NCI-H2107 treated with DMSO at 0.1 percent for 48 hours (cell line): ENCODE measurements around the gene ARL4D.
"Not testable (repeated sequence)": the region's sequence is repeated elsewhere in the genome, so short reads cannot be mapped to it uniquely, and the experiment has no call there.

Experiments used
- DNase-seq: peaks from one replicate; lab custom pipeline; 2025; ENCODE audit not compliant: unreplicated experiment; lab: John Stamatoyannopoulos, UW

Gene ARL4D

DNA sequence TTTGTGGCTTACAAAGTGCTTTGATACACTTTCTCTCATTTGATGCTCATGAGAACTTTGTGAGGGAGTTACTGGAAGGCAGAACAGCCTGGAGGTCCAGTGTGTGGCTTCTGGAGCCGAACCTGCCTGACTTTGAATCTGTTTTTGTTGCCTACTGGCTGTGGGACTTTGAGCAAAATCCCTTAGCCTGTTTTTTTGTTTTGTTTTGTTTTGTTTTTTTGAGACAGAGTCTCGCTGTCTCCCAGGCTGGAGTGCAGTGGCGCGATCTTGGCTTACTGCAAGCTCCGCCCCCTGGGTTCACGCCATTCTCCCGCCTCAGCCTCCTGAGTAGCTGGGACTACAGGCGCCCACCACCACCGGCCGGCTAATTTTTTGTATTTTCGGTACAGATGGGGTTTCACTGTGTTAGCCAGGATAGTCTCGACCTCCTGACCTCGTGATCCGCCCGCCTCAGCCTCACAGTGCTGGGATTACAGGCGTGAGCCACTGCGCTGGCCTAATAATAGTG, 20.6 kb downstream of the ARL4D start:
- DNase-seq, result not testable (repeated sequence)

DNA sequence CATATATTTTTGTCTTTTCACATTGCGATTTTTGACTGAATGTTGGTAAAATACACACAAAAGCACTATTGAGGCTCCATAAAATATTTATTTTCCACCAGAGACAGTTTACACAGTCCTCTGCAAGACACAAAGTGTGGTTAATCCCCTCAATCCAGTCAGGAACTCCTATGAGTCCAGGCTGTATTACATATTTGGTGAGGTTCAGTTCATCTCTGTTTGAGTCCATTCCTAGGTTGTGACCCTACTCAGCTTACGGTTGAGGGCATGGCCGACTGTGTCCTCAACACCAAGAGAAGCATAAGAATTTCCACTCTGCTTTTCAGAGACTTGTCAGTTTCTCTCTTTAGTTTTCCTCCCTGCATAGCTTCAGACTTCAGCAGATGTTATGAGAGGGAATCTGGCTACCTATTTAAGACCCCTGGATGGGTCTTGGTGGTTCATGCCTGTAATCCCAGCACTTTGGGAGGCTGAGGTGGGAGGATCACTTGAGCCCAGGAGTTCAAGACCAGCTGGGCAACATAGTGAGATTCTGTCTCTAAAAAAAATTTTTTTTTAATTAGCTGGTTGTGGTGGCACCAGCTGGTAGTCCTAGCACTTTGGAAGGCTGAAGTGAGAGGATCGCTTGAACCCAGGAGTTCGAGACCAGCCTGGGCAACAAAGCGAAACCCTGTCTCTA, 25.1 kb downstream of the ARL4D start:
- DNase-seq, result no peak

DNA sequence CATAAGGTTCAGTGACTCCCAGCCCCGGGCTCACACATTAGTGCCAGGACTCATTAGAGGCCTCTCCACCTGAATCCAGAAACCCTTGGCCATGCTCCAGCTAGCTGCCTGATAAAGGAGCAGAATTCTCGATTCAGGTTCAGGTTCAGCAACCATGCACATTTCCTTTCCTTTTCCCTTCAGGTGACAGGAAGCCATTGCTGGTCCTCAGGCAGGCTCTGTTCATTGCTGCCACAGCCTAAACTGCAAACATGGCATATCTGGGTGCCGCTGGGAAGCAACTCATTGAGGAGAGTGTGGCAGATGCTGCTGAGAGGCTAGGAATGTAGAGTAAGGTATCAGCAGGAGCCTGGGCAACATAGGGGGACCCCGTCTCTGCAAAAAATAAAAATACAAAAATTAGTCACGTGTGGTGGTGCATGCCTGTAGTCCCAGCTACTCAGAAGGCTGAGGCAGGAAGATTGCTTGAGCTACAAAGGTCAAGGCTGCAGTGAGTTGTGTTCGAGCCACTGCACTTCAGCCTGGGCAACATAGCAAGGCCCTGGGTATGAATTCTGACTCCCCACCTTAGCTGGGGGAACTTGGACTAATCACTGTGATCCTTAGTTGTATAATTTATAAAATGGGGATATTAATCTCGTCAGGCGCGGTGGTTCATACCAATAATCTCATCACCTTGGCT, 28.7 kb downstream of the ARL4D start:
- no peak for DNase-seq

DNA sequence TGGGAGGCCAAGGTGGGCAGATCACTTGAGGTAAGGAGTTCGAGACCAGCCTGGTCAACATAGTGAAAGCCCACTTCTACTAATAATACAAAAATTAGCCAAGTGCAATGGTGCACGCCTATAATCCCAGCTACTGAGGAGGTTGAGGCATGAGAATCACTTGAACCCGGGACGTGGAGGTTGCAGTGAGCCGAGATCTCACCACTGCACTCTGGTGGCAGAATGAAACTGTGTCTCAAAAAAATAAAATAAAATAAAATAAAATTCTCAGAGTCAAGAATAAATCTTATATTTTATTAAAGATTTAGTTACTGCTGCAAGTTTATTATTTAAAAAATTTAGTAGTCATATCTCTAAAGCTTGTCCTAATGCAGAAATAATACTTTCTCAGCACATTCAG, 29.7 kb downstream of the ARL4D start:
- DNase-seq, result no peak

DNA sequence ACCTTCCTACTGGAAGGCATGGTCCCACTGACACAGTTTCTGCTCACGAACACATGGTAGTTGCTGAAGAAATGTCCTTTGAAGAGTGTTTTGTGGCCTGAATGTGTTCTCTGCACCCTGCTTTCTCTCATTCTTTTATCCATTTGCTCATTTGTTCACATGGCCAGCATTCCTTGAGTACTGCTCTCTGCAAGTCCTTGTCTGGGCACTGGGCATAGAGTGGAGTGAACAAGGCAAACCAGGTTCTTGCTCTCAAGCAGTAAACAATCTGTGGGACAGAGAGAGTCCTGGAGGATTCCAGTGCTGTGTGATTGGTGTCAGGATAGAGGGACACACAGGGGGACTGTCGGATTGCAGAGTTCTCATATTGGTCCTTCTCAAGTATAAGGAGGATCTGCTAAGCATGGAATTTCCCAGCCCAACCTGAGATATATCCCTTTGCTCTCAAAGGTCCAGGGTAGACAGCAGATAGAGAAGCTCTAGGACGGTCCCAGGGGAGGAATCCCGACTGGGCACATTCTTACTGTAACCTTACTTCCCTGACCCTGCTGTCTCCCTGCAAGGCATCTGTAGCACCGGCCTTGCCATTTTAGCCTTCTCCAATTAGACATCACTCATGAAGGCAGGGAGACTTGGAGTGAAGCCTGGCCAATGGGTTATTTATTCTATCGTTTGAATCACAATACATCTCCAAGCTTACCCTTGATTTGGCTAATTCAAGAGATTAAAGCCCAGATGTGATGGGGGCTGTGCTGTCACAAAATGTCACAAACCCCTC, 32.3 kb downstream of the ARL4D start:
- no peak for DNase-seq

DNA sequence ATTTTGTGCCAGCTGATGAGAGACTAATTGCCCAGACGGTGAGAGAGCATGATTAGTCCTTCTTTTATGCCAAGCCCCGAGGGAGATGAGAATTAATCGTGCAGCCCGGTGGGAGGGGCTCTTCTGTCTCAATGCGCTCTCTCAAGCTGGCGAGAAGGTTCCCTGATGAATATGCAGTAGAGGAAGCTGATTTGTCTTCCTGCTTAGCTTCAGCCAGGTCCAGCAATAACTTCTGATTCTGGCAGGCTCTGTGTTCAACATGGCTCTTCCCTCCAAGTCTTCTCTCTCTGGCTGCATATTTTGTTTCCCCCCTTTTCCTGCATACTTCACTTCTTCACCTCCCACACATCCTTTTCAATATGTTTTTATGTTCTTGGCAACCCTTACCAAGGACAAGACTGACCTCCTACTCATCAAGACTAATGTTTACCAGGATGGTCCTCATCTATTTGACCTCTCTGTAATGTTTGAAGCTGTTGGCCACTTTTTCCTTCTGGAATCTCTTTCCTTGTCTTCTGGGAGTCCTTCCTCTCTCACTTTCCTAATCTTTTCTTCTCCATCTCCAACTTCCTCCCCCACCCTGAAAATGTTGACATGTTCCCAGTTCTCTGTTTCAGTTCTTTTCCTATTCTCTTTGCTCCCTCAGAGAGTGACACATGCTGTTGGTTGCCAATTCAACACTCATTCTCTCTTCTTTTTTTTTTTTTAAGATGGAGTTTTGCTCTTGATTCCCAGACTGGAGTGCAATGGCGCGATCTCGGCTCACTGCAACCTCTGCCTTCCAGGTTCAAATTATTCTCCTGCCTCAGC, 33.1 kb downstream of the ARL4D start:
- DNase-seq, result no peak

DNA sequence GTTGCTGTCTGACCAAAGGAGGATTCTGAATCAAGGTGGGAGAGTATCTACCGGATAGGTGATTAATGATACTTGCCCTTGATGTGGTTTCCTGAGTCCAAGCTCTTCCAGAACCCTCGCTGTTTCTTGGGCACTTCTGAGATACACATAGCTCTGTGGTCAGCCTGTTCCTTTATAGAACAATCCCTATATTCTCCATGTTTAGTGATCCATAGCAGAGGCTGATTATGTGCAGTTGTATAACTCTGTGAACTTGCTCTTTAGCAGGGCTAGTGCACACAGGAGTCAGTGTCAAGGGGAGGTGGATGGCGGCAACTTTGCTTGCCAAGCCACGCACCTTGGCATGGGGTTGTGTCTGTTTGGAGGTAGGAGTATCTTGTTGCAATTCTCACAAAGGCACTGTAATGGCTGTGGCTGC, 36.1 kb downstream of the ARL4D start:
- no peak for DNase-seq

DNA sequence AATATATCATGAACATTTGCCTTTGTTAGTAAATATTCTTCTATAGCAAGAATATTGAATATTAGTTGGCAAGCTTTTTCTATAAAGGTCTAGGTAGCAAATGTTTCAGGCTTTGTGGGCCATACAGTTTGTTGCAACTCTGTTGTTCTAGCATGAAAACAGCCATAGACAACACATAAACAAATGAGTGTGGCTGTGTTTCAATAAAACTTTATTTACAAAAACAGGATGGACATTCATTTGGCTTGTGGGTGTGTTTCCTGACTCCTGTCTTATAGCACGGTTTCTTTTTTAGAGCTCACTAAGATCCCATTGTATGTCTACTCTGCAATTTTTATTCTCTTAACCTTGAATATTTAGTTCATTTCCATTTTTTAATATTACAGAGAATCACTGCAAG, 39.0 kb downstream of the ARL4D start:
- DNase-seq, result no peak

DNA sequence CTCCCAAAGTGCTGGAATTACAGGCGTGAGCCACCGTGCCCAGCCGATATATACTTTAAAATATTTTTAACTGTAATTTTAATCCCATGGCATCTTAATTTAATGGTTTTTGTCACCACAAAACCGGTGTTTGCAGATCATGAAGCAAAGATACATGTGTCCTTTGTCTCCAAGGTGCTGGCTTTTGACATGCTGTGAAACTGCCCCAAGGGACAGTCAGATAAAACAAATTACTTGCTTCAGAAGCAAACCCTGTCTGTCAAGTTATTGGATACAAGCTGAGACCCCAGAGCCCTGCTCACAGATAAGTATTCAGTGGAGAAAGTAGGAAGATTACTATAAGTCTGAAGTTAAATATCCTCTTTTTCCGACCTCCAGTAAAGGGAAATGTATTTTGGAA, 39.8 kb downstream of the ARL4D start:
- DNase-seq, result no peak

DNA sequence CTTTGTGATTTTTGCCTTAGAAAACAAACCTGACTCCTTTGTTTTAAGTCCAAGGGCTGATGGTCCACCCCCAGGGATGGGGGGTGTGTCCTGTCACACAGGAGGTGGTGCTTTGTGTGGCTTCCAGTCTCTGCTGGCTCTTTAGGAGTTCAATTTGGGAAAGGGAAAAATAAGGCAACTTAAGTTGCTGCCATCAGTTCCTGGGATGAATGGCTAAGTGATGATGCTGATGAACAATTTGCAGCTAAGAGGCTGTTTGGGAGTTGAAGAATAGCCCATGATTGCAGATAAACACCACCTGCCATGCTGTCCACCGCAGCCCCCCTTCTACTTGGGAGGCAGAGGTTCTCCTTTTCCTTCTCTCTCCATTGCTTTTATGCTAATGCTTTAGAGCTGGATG, 40.2 kb downstream of the ARL4D start:
- DNase-seq, result no peak

DNA sequence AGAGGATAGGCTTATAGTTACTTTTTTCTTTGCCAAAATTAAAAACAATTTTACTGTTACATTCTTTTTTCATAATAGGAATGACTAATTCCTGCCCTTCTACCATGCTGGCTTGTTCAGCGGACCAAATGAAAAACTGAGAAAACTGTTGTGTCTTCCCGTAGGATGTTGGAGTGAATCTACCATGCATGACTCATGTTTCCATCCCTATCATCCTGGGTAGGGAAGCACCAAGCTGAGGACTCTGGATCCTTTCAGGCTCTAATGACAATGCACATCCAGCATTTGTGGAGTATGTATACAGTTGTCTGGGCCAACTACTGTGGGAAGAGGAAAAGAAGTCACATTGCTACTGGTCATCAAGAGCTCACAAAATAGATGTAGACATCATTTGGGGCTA, 43.9 kb downstream of the ARL4D start:
- DNase-seq, result no peak

DNA sequence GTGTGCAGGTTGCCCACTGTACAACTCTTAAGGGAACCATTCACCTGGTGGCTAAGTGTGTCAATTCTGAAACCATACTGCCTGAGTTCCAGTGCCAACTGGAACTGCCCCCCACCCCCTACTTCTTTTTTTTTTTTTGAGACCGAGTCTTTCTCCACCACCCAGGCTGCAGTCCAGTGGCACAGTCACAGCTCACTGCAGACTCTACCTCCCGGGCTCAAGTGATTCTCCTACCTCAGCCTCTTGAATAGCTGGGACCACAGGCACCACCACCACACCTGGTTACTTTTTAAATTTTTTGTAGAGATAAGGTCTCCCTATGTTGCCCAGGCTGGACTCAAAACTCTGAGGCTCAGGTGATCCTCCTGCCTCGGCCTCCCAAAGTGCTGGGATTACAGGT, 44.6 kb downstream of the ARL4D start:
- no peak for DNase-seq

DNA sequence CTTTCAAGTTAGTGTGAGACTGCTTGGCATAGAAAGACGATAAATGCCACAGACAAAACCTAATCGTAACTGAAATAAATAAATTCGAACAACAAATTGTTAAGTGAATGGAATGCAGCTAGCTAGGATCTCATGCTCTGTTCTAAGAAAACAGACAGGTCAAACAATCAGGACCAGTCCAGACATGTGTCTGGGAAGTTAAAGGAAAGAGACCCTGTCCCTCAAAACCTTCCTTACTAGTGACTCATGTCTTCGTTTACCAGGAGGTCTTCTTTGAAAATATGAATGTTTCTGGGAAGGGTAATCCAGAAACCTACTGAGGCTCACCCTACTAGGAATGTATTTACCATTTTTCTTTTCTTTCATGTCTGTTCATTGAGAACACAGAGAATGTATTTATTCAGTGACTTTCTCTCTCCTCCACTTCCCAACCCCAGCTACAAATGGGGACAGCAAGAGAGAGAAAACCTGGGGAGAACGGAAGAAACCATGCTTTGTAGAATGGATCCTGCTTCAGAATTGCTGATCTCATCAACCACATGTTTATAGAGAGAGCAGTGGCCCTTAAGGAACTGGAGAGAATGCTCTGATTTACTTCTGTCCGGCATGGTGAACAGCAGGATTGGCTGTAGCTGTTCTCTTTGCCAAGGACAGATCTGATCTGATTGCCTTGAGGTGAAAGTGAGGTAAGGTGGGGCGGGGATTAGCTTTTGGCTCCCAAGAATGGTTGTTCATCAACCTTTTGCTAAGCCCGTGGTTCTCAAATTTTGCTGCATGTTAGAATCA, 45.6 kb downstream of the ARL4D start:
- no peak for DNase-seq

DNA sequence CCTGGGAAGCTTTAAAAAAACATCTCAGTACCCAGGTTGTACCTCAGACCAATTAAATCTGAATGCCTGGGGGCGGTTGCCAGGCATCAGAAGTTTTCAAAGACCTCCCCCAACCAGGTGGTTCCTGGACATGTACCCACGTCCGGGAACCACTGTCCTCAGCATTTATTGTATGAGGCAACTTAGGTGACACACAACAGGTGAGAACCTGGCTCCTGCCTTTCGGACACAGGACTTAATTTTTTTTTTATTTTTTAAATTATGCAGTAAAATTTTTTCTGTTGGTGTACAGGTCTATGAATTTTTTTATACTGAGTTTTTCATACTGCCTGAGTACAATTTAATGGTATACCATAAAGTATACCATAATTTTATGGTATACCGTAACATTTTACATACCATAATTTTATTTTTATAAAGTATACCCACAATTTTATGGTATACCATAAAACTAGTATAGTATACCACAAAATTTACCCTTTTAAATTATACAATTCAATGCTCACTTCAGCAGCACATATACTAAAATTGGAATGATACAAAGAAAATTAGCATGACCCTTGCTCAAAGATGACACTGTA, 46.3 kb downstream of the ARL4D start:
- DNase-seq, result no peak

DNA sequence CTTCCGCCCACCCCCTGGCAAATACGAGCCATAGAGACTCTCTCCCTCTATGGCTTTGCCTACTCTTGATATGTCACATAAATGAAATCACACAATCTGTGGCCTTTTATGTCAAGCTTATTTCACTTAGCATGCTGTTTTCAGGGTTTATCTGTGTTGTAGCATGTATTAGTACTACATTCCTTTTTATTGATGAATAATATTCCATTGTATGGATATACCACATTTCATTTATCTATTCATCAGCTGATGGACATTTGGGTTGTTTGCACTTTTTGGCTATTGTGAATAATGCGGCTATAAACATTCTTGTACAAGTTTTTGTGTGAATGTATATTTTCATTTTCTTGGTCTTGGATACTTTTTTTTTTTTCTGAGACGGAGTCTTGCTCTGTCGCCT, 48.0 kb downstream of the ARL4D start:
- DNase-seq, result no peak

DNA sequence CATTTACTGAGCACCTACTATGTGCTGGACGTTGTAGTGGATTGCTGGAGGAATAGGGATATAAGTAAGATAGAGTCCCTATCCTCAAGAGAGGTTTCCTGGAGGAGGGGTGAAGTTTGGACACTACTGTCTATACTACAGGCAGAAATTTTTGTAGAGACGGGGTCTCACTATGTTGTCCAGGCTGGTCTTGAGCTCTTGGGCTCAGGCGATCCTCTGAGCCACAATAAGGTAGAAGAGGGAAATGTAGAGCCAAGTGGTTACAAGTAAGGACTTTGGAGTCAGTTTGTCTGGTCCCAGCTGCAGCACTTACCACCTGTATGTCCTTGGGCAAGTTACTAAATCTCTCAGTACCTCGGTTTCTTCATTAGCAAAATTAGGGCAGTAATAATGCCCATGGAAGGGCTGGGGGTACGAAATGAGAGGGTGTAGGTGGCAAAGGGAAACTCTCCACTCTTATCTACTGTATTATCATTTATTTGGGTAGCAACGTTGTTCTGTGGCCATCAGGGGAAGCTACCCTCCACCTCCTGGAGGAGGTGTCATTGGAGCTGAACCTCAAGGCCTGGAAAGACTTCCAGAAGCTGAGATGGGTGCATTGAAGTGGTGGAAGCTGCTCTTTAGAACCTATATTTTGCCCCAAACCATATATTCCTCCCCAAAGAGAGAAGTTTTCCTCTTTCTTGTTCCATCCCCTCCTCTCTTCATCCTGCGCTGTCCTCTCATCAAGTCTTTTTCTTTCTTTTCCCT, 50.1 kb downstream of the ARL4D start:
- DNase-seq, result no peak

DNA sequence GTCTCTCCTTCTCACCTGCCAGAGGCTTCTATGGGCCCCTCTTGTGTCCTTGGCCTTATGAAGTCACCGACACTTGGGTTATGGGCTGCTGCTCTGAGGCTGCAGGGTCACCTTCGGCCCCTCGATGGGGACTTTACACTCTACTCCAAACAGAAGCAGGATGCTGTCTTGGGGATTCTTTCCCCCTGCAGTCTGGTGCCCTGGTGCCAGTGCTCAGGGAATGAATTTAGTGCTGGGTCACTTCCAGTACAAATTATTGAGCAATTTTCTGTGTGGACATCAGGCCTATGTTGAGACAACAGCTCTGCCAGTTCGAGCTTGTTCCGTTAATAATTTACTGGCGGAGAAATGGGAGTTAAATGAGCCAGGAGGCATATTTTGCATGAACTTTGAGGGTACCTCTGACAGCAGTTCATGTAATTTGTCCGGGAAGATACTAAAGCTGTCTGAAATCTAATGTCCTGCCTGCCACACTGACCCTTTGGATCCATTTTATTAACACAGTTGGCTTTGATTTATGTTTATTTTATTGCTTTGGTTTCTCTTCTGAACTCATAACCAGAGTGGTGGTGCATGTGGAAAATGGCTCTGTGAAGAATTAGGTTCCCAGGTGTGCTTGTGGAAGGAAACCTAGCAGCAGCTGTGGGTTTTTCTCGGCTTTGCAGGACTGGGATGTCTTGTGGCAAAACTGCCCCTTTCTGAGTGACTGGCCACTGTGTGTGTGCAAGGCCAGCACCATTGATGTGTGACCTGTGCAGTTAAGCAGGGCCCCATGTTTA, 50.9 kb downstream of the ARL4D start:
- no peak for DNase-seq
